Measurements from ENCODE around the gene SORCS2. TPM values are rescaled to one million over a fixed set of nuclear protein-coding genes. Genes with fewer than 3 reads are reported as not detected.

Gene SORCS2
- total RNA-seq = 2.8 and 4.4 TPM in 2 replicates
- polyA plus RNA-seq (2012) = 21.0 TPM

- DNase-seq (ENCODE audit: low read depth) = peak; percentile 67
Measured at GRCh38 chr4:7192252-7193029, at the start of gene SORCS2. TSS of gene SORCS2 (plus strand) at chr4:7192538.

GRCh38 chr4:7144374-7145290 lies 47.7 kb upstream of the SORCS2 start:
- DNase-seq (ENCODE audit: low read depth) = peak; percentile 52

GRCh38 chr4:7145291-7145934 lies 46.9 kb upstream of the SORCS2 start:
- DNase-seq (ENCODE audit: low read depth) = no peak

- no peak for DNase-seq (ENCODE audit: low read depth)
Measured at GRCh38 chr4:7146059-7146785, 46.1 kb upstream of the SORCS2 start.

- no peak for DNase-seq (ENCODE audit: low read depth)
Measured at GRCh38 chr4:7146786-7147115, 45.6 kb upstream of the SORCS2 start.

GRCh38 chr4:7147261-7147660 lies 45.1 kb upstream of the SORCS2 start:
- no peak for DNase-seq (ENCODE audit: low read depth)

GRCh38 chr4:7147661-7148310 lies 44.6 kb upstream of the SORCS2 start:
- no peak for DNase-seq (ENCODE audit: low read depth)

- no peak for DNase-seq (ENCODE audit: low read depth)
Measured at GRCh38 chr4:7148337-7148736, 44.0 kb upstream of the SORCS2 start.

- no peak for DNase-seq (ENCODE audit: low read depth)
Measured at GRCh38 chr4:7150036-7150635, 42.2 kb upstream of the SORCS2 start.

GRCh38 chr4:7151668-7152227 lies 40.6 kb upstream of the SORCS2 start:
- no peak for DNase-seq (ENCODE audit: low read depth)

- DNase-seq (ENCODE audit: low read depth) = no peak
Measured at GRCh38 chr4:7153711-7154110, 38.6 kb upstream of the SORCS2 start.

- DNase-seq (ENCODE audit: low read depth) = no peak
Measured at GRCh38 chr4:7154351-7154981, 37.9 kb upstream of the SORCS2 start.

- no peak for DNase-seq (ENCODE audit: low read depth)
Measured at GRCh38 chr4:7155590-7156071, 36.7 kb upstream of the SORCS2 start.

- no peak for DNase-seq (ENCODE audit: low read depth)
Measured at GRCh38 chr4:7156328-7156727, 36.0 kb upstream of the SORCS2 start.

GRCh38 chr4:7156761-7157488 lies 35.4 kb upstream of the SORCS2 start:
- DNase-seq (ENCODE audit: low read depth) = no peak

- no peak for DNase-seq (ENCODE audit: low read depth)
Measured at GRCh38 chr4:7157666-7158065, 34.7 kb upstream of the SORCS2 start.

GRCh38 chr4:7158081-7158750 lies 34.1 kb upstream of the SORCS2 start:
- no peak for DNase-seq (ENCODE audit: low read depth)

GRCh38 chr4:7158991-7159390 lies 33.3 kb upstream of the SORCS2 start:
- DNase-seq (ENCODE audit: low read depth) = no peak

All from myocyte (in vitro differentiated cells).